ENCODE measurements around the gene NDUFB5.
"Not testable (repeated sequence)": the region's sequence is repeated elsewhere in the genome, so short reads cannot be mapped to it uniquely, and the experiment has no call there.

The NDUFB5 gene

GRCh38 chr3:179640469-179640868, 35.9 kb downstream of the NDUFB5 start:
- no peak for DNase-seq

- DNase-seq: no peak
Measured at GRCh38 chr3:179642871-179643270, 38.3 kb downstream of the NDUFB5 start.

GRCh38 chr3:179643837-179644236, 39.2 kb downstream of the NDUFB5 start:
- not testable (repeated sequence) for DNase-seq

GRCh38 chr3:179646177-179646576, 41.6 kb downstream of the NDUFB5 start:
- no peak for DNase-seq

GRCh38 chr3:179651687-179652446, 47.3 kb downstream of the NDUFB5 start:
- DNase-seq: no peak

- peak; percentile 71 for DNase-seq
Measured at GRCh38 chr3:179652447-179653095, 48.0 kb downstream of the NDUFB5 start, which contains the start of gene USP13. USP13 (plus strand) TSS chr3:179653040; CDS start chr3:179653226, 186 bp downstream.

GRCh38 chr3:179653096-179653797, 48.7 kb downstream of the NDUFB5 start:
- peak; percentile 76 for DNase-seq

- no peak for DNase-seq
Measured at GRCh38 chr3:179655236-179655635, 50.6 kb downstream of the NDUFB5 start.

- DNase-seq: no peak
Measured at GRCh38 chr3:179658606-179659005, 54.0 kb downstream of the NDUFB5 start.

GRCh38 chr3:179660872-179661271, 56.3 kb downstream of the NDUFB5 start:
- DNase-seq: no peak

- DNase-seq: no peak
Measured at GRCh38 chr3:179661777-179662176, 57.2 kb downstream of the NDUFB5 start.

GRCh38 chr3:179663093-179663492, 58.5 kb downstream of the NDUFB5 start:
- no peak for DNase-seq

GRCh38 chr3:179666030-179666429, 61.4 kb downstream of the NDUFB5 start:
- no peak for DNase-seq

- DNase-seq: no peak
Measured at GRCh38 chr3:179666436-179667035, 61.9 kb downstream of the NDUFB5 start.

- no peak for DNase-seq
Measured at GRCh38 chr3:179668429-179668828, 63.8 kb downstream of the NDUFB5 start.

- no peak for DNase-seq
Measured at GRCh38 chr3:179670311-179670710, 65.7 kb downstream of the NDUFB5 start.

GRCh38 chr3:179671309-179671708, 66.7 kb downstream of the NDUFB5 start:
- DNase-seq: no peak

- no peak for DNase-seq
Measured at GRCh38 chr3:179671747-179672242, 67.2 kb downstream of the NDUFB5 start.

- DNase-seq: no peak
Measured at GRCh38 chr3:179672918-179673317, 68.3 kb downstream of the NDUFB5 start.

- DNase-seq: no peak
Measured at GRCh38 chr3:179673523-179673922, 68.9 kb downstream of the NDUFB5 start.

GRCh38 chr3:179676081-179676480, 71.5 kb downstream of the NDUFB5 start:
- no peak for DNase-seq

All from stimulated activated CD4-positive, alpha-beta T cell treated with anti-CD3 and anti-CD28 coated beads, Interleukin-15, amount 100 ng/mL, for 24 hours (primary cell).